Lung (tissue), 12 donors: Measurements from ENCODE around the gene TMEM45A. TPM values are rescaled to one million over a fixed set of nuclear protein-coding genes. Genes with fewer than 3 reads are reported as not detected.

Source experiments
- ATAC-seq: fragments of 200-7000 bp; cut with Tn5 transposase; one replicate; pipeline ENCODE4 v1.9.1; 2020; ENCODE audit warnings: moderate number of reproducible peaks; ENCODE audit not compliant: insufficient read depth, low FRiP score
- DNase-seq, 3 donors: peaks; one replicate each; pipeline ENCODE4 v3.0.0-alpha.2; 2013 to 2017
- H3K27ac ChIP-seq, 2 donors: one replicate each; pipeline ENCODE4 v1.5.1; 2013; ENCODE audit warnings: mild to moderate bottlenecking in 2 of 2, moderate library complexity in 2 of 2, control low read depth in 1 of 2, inconsistent platforms in 1 of 2, low read depth in 1 of 2, low read length in 1 of 2
- H3K27me3 ChIP-seq, 3 donors: one replicate each; pipeline ENCODE4 v1.5.1; 2013; ENCODE audit warnings: low read length in 2 of 3; ENCODE audit not compliant: control insufficient read depth in 3 of 3, insufficient read depth in 3 of 3
- H3K36me3 ChIP-seq, 4 donors: one replicate each; pipeline ENCODE4 v1.5.1; 2013; ENCODE audit warnings: low read length in 4 of 4, mild to moderate bottlenecking in 1 of 4, moderate library complexity in 1 of 4; ENCODE audit not compliant: control insufficient read depth in 4 of 4, insufficient read depth in 4 of 4
- H3K4me1 ChIP-seq, 5 donors: one replicate each; pipeline ENCODE4 v1.5.1; 2013; ENCODE audit warnings: low read length in 5 of 5, mild to moderate bottlenecking in 2 of 5, moderate library complexity in 1 of 5; ENCODE audit not compliant: control insufficient read depth in 5 of 5, insufficient read depth in 5 of 5
- H3K4me3 ChIP-seq: one replicate; pipeline ENCODE4 v1.5.1; 2013; ENCODE audit warnings: mild to moderate bottlenecking, control low read depth, moderate library complexity
- H3K9ac ChIP-seq, 2 donors: one replicate each; pipeline ENCODE4 v1.5.1; 2013; ENCODE audit warnings: low read length in 2 of 2, control low read depth in 1 of 2; ENCODE audit not compliant: insufficient read depth in 1 of 2
- H3K9me3 ChIP-seq, 4 donors: one replicate each; pipeline ENCODE4 v1.5.1; 2013; ENCODE audit warnings: low read length in 3 of 4, mild to moderate bottlenecking in 1 of 4, moderate library complexity in 1 of 4; ENCODE audit not compliant: control insufficient read depth in 4 of 4, insufficient read depth in 3 of 4
- CTCF ChIP-seq: IDR thresholded peaks from 2 replicates; pipeline ENCODE4 v1.5.1; 2012; ENCODE audit warnings: mild to moderate bottlenecking; ENCODE audit errors: control extremely low read depth, extremely low read depth
- WGBS, 2 donors: extraction: QIAGEN DNeasy Blood & Tissue Kit; methylation state at CpG; one replicate each; pipeline ENCODE4 v1.1.7; 2013; 5-methylcytosine and 5-hydroxymethylcytosine counted together
- polyA plus RNA-seq, 2 donors: library from polyadenylated mRNA; stranded (reverse); fragments of 200-250 nt; gene quantifications; one replicate each; pipeline ENCODE4 v1.2.1, GENCODE V29; 2013
- total RNA-seq, 2 donors: library from RNA; depleted of rRNA in 1 of 2; stranded (reverse); fragments of >200 nt in 1 of 2; gene quantifications; one replicate each; pipeline ENCODE4 v1.2.1, GENCODE V29; 2014 to 2021
- donor health status: control.
- donor health status: control.
- donor health status: Bipolar disorder and iron deficiency.
- donor health status: healthy.
- donor health status: DM: yes; HTN: yes; CAD: no.

Gene TMEM45A
- total and polyA plus RNA-seq, 4 donors, result 7.8 to 37.6 (median 26.0) TPM

- Histone ChIP-seq H3K4me3 (no peak overlapping the region), H3K4me1 (peaks cover 0 to 7% (median 0%) of the 10 kb centered on the region in 5 donors), H3K9ac (no peak overlapping the region), H3K27me3 (no peaks in the 10 kb centered on the region), H3K36me3 (no peaks in the 10 kb centered on the region), H3K9me3 (no peaks in the 10 kb centered on the region), H3K27ac (no peak overlapping the region)
- DNase-seq (no peak), ATAC-seq (no peak)
- WGBS, 2 donors, result 91 to 93% methylated on average over 2 of the region's 2 CpGs
- TF ChIP-seq CTCF, result no peak
Measured at GRCh38 chr3:100486808-100487207, 5.6 kb upstream of the TMEM45A start.

GRCh38 chr3:100489118-100489517 lies 3.3 kb upstream of the TMEM45A start:
- Histone ChIP-seq H3K9me3 (no peaks in the 10 kb centered on the region), H3K27me3 (no peaks in the 10 kb centered on the region), H3K9ac (no peak overlapping the region), H3K4me1 (peaks cover 0 to 8% (median 0%) of the 10 kb centered on the region in 5 donors), H3K4me3 (no peak overlapping the region), H3K36me3 (no peaks in the 10 kb centered on the region), H3K27ac (no peak overlapping the region)
- no peak for TF ChIP-seq CTCF
- ATAC-seq (no peak), DNase-seq (no peak)
- 94 to 96% methylated on average over 1 of the region's 1 CpG for WGBS, 2 donors

GRCh38 chr3:100496711-100497261 lies 4.4 kb downstream of the TMEM45A start:
- Histone ChIP-seq H3K27ac (no peak overlapping the region), H3K9ac (no peak overlapping the region), H3K9me3 (no peaks in the 10 kb centered on the region), H3K4me1 (peaks cover 0 to 10% (median under 1%) of the 10 kb centered on the region in 5 donors), H3K36me3 (peaks cover 0 to 11% (median 1%) of the 10 kb centered on the region in 4 donors), H3K4me3 (no peak overlapping the region), H3K27me3 (no peaks in the 10 kb centered on the region)
- TF ChIP-seq CTCF, result no peak
- no peak for DNase-seq
- no peak for ATAC-seq

GRCh38 chr3:100499651-100500050 lies 7.2 kb downstream of the TMEM45A start:
- no peak for ATAC-seq
- H3K4me3 ChIP-seq, result no peak overlapping the region
- WGBS, 2 donors, result 82 to 95% methylated on average over 4 of the region's 4 CpGs

More at GRCh38 chr3:100499651-100500050, 7.2 kb downstream of the TMEM45A start:
- DNase-seq, result no peak
- H3K36me3 ChIP-seq, result peaks cover 0 to 17% (median 2%) of the 10 kb centered on the region in 4 donors
- no peaks in the 10 kb centered on the region for H3K9me3 ChIP-seq
- peaks cover 0 to 5% (median 0%) of the 10 kb centered on the region in 5 donors for H3K4me1 ChIP-seq
- no peak for TF ChIP-seq CTCF
- H3K27ac ChIP-seq, result no peak overlapping the region
- no peak overlapping the region for H3K9ac ChIP-seq
- H3K27me3 ChIP-seq, result no peaks in the 10 kb centered on the region
